Adrenal gland (tissue), 12 donors: ENCODE data around the gene CHST10. TPM values are rescaled to one million over a fixed set of nuclear protein-coding genes. Genes with fewer than 3 reads are reported as not detected.

Source experiments
- DNase-seq, 7 donors: peaks; one replicate each; pipeline ENCODE4 v3.0.0-alpha.2; 2019 to 2020
- H3K27ac ChIP-seq, 5 donors: fragments of 200-600 bp; sonication (generic) in 4 of 5; 1 replicate in 3 of 5; 2 replicates in 2 of 5; pipeline versions ENCODE4 v1.5.1 to v1.8.0; 2016 to 2020; ENCODE audit warnings: mild to moderate bottlenecking in 1 of 5
- H3K27me3 ChIP-seq: fragments of 200-600 bp; 2 replicates; pipeline ENCODE4 v1.8.0; 2021
- H3K36me3 ChIP-seq, 2 donors: fragments of 200-600 bp; replicated peaks in 1 of 2; 1 replicate in 1 of 2; 2 replicates in 1 of 2; pipeline versions ENCODE4 v1.5.1 to v1.8.0; 2018 to 2022
- H3K4me1 ChIP-seq, 2 donors: fragments of 200-600 bp; replicated peaks in 1 of 2; 1 replicate in 1 of 2; 2 replicates in 1 of 2; pipeline versions ENCODE4 v1.5.1 to v1.8.0; 2018 to 2021
- H3K4me3 ChIP-seq, 4 donors: fragments of 200-600 bp; sonication (generic) in 3 of 4; one replicate each; pipeline ENCODE4 v1.5.1; 2016 to 2018
- H3K9me3 ChIP-seq, 3 donors: fragments of 200-600 bp; sonication (generic) in 1 of 3; replicated peaks in 1 of 3; 1 replicate in 2 of 3; 2 replicates in 1 of 3; pipeline versions ENCODE4 v1.5.1 to v1.8.0; 2016 to 2021
- CTCF ChIP-seq, 6 experiments: fragments of 450-650 bp in 4 of 6; fragments of 200-600 bp in 2 of 6; sonication (generic) in 1 of 6; IDR thresholded peaks; 1 replicate in 5 of 6; 2 replicates in 1 of 6; pipeline versions ENCODE4 v1.5.1 to v1.8.0; 2016 to 2021; ENCODE audit warnings: antibody characterized with exemption in 6 of 6, mild to moderate bottlenecking in 2 of 6, moderate library complexity in 1 of 6
- POLR2A ChIP-seq, 2 donors: fragments of 450-650 bp; IDR thresholded peaks; one replicate each; pipeline ENCODE4 v1.6.1; 2017; ENCODE audit warnings: antibody characterized with exemption in 2 of 2, mild to moderate bottlenecking in 2 of 2, moderate library complexity in 1 of 2
- WGBS, 4 donors: extraction: QIAGEN DNeasy Blood & Tissue Kit in 2 of 4; methylation state at CpG; one replicate each; pipeline versions ENCODE4 v1.1.5 to v1.1.7; 2013 to 2017; 5-methylcytosine and 5-hydroxymethylcytosine counted together
- intact Hi-C, 2 donors: fragments of 100-400 bp; cut with DNase I; formaldehyde crosslinking; loops; one replicate each; pipeline versions ENCODE4 v1.14.1 to v1.15.0; 2022 to 2023
- polyA plus RNA-seq, 3 donors: library from polyadenylated mRNA; stranded (reverse); fragments of 200-250 nt in 2 of 3; fragments of 350-450 nt in 1 of 3; fragmentation: Illumina TruSeq in 1 of 3; extraction: RNeasy Lipid Tissue Mini Kit (QIAGEN cat#74804) in 1 of 3; gene quantifications; one replicate each; pipeline ENCODE4 v1.2.3, GENCODE V29; 2013 to 2014
- total RNA-seq, 9 donors: library from RNA; depleted of rRNA in 4 of 9; stranded (reverse); fragments of >200 nt in 4 of 9; fragments of 120-200 nt in 1 of 9; fragmentation: NEBNext Ultra II Directional in 1 of 9; extraction: Animal tissue kit (Norgen Biotek cat#: 25700) in 1 of 9; gene quantifications; one replicate each; pipeline versions ENCODE4 v1.1.0 to v1.2.4, GENCODE V29; 2013 to 2023
- donor health status: healthy with polysubstance abuse.
- donor health status: Bipolar disorder and iron deficiency.
- donor health status: DM: yes; HTN: yes; CAD: no.
- donor health status: DM: no; HTN: no; CAD: no.
- donor health status: DM: no; HTN: no; CAD: no.
- donor health status: DM: yes; HTN: yes; CAD: no.

CHST10 gene
- total and polyA plus RNA-seq, 12 donors: 5.6 to 18.4 (median 10.0) TPM

DNA sequence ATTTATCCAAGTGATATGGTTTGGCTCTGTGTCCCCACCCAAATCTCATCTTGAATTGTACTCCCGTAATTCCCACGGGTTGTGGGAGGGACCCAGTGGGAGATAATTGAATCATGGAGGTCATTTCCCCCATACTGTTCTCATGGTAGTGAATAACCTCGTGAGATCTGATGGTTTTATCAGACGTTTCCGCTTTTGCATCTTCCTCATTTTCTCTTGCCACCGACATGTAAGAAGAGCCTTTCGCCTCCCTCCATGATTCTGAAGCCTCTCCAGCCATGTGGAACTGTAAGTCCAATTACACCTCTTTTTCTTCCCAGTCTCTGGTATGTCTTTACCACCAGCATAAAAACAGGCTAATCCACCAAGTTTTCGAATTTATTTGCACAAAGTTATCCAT, 20.3 kb upstream of the CHST10 start:
- no peaks in the 10 kb centered on the region for H3K36me3 ChIP-seq
- no peaks in the 10 kb centered on the region for H3K4me1 ChIP-seq
- no peak overlapping the region for H3K27ac ChIP-seq
- no peaks in the 10 kb centered on the region for H3K9me3 ChIP-seq
- 70 to 77% (median 73%) methylated on average over 8 of the region's 8 CpGs for WGBS, 4 donors
- DNase-seq: no peak
- no peak overlapping the region for H3K4me3 ChIP-seq
- H3K27me3 ChIP-seq: no peaks in the 10 kb centered on the region
- TF ChIP-seq CTCF (IDR thresholded peaks at IDR 0.05): no peak
- intact Hi-C loops: no loop called here

- no peaks in the 10 kb centered on the region for H3K36me3 ChIP-seq
- H3K4me3 ChIP-seq: no peak overlapping the region
- no peaks in the 10 kb centered on the region for H3K4me1 ChIP-seq
- WGBS, 4 donors: 44 to 61% (median 55%) methylated on average over 1 of the region's 1 CpG
- intact Hi-C loops: no loop called here
- DNase-seq: no peak
- H3K27me3 ChIP-seq: no peaks in the 10 kb centered on the region
- no peak for TF ChIP-seq POLR2A (IDR thresholded peaks at IDR 0.05)
- no peak for TF ChIP-seq CTCF (IDR thresholded peaks at IDR 0.05)
- H3K27ac ChIP-seq: no peak overlapping the region
- peaks cover 0 to 4% (median 0%) of the 10 kb centered on the region in 3 donors for H3K9me3 ChIP-seq
These were observed 12.3 kb upstream of the CHST10 start for GRCh38 chr2:100429726-100430125.

GRCh38 chr2:100427627-100428258, 10.3 kb upstream of the CHST10 start:
- H3K4me3 ChIP-seq: no peak overlapping the region
- H3K27me3 ChIP-seq: no peaks in the 10 kb centered on the region
- intact Hi-C loops: no loop called here
- H3K9me3 ChIP-seq: peaks cover 0 to 4% (median 0%) of the 10 kb centered on the region in 3 donors
- TF ChIP-seq POLR2A (IDR thresholded peaks at IDR 0.05) (no peak), CTCF (IDR thresholded peaks at IDR 0.05) (peak in 5 of 6 experiments; percentile 29 to 48 (median 39))
- WGBS, 4 donors: 30 to 34% (median 33%) methylated on average over 11 of the region's 11 CpGs
- DNase-seq: peak; percentile 36 to 88 (median 71)
- H3K27ac ChIP-seq: no peak overlapping the region
- H3K36me3 ChIP-seq: no peaks in the 10 kb centered on the region
- H3K4me1 ChIP-seq: no peaks in the 10 kb centered on the region

- WGBS, 4 donors: 90 to 94% (median 91%) methylated on average over 12 of the region's 12 CpGs
- H3K27me3 ChIP-seq: no peaks in the 10 kb centered on the region
- no peaks in the 10 kb centered on the region for H3K4me1 ChIP-seq
- no peak overlapping the region for H3K27ac ChIP-seq
- DNase-seq: no peak
- H3K4me3 ChIP-seq: no peak overlapping the region
- TF ChIP-seq CTCF (IDR thresholded peaks at IDR 0.05) (no peak), POLR2A (IDR thresholded peaks at IDR 0.05) (no peak)
- intact Hi-C loops: no loop called here
- H3K9me3 ChIP-seq: peaks cover 0 to 4% (median 0%) of the 10 kb centered on the region in 3 donors
- no peaks in the 10 kb centered on the region for H3K36me3 ChIP-seq
These were observed 9.6 kb upstream of the CHST10 start for GRCh38 chr2:100427111-100427510.
